Panc1 (cell line): ENCODE results near the gene ZBTB40. TPM values are rescaled to one million over a fixed set of nuclear protein-coding genes. Genes with fewer than 3 reads are reported as not detected.

Experiments used
- ATAC-seq: fragments of 200-7000 bp; cut with Tn5 transposase; 2 replicates; pipeline ENCODE4 v1.9.1; 2020; ENCODE audit warnings: mild to moderate bottlenecking, moderate library complexity
- BruUV-seq: library from RNA; stranded (reverse); fragments of 400-500 nt; replicated peaks from 2 replicates; lab custom pipeline; 2021; lab: Mats Ljungman, UMichigan
- CTCF ChIA-PET: fragments of 300-600 bp; sonication (Branson Sonifier 250); formaldehyde crosslinking; loops from one replicate; lab custom pipeline; 2022; ENCODE audit warnings: antibody characterized with exemption; lab: Charles Lee
- POLR2A ChIA-PET: fragments of 300-600 bp; sonication (Branson Sonifier 250); formaldehyde crosslinking; loops from one replicate; lab custom pipeline; 2022; ENCODE audit warnings: antibody characterized with exemption; lab: Charles Lee
- DNase-seq: peaks from one replicate; pipeline ENCODE4 v3.0.0-alpha.2; 2010; ENCODE audit warnings: low read depth, low spot score
- H3K27ac ChIP-seq: 2 replicates; pipeline ENCODE4 v1.5.1; 2011; ENCODE audit warnings: mild to moderate bottlenecking, low read length, inconsistent platforms
- H3K27me3 ChIP-seq: fragments of 200-500 bp; sonication (Bioruptor generic); 2 replicates; pipeline ENCODE4 v1.6.0; 2014; ENCODE audit warnings: low read length, inconsistent platforms; ENCODE audit not compliant: control insufficient read depth, insufficient read depth
- H3K36me3 ChIP-seq: fragments of 200-500 bp; sonication (Bioruptor generic); 2 replicates; pipeline ENCODE4 v1.5.1; 2014; ENCODE audit warnings: inconsistent platforms, mild to moderate bottlenecking, low read length, moderate library complexity; ENCODE audit not compliant: control insufficient read depth, insufficient read depth
- H3K4me1 ChIP-seq: 2 replicates; pipeline ENCODE4 v1.5.1; 2011; ENCODE audit warnings: inconsistent platforms, mild to moderate bottlenecking, low read length, moderate library complexity; ENCODE audit not compliant: control insufficient read depth, insufficient read depth
- H3K4me3 ChIP-seq, 2 experiments: 2 replicates each; pipeline ENCODE4 v1.5.1; 2011 to 2012; ENCODE audit warnings: low read depth in 2 of 2, low read length in 2 of 2, mild to moderate bottlenecking in 2 of 2, inconsistent platforms in 1 of 2, moderate library complexity in 1 of 2
- H3K9me3 ChIP-seq: fragments of 200-500 bp; sonication (Bioruptor generic); 2 replicates; pipeline ENCODE4 v1.5.1; 2014; ENCODE audit warnings: low read depth, mild to moderate bottlenecking, inconsistent platforms, low read length, moderate library complexity; ENCODE audit not compliant: control insufficient read depth, insufficient read depth
- CTCF ChIP-seq: fragments of 450-650 bp; IDR thresholded peaks from 2 replicates; pipeline ENCODE4 v1.5.1; 2017; ENCODE audit warnings: mild to moderate bottlenecking
- POLR2AphosphoS5 ChIP-seq: IDR thresholded peaks from 2 replicates; pipeline ENCODE4 v1.6.1; 2012; ENCODE audit warnings: mild to moderate bottlenecking, low read depth, low read length, moderate library complexity
- SIN3A ChIP-seq: IDR thresholded peaks from 2 replicates; pipeline ENCODE4 v1.6.1; 2012; ENCODE audit warnings: low read depth, mild to moderate bottlenecking, low read length, moderate library complexity, borderline replicate concordance; ENCODE audit not compliant: insufficient read depth
- TCF7L2 ChIP-seq: IDR thresholded peaks from 2 replicates; pipeline ENCODE4 v1.6.1; 2011; ENCODE audit warnings: mild to moderate bottlenecking, low read depth, low read length, inconsistent platforms
- in situ Hi-C: cut with HindIII; loops from 2 replicates; pipeline ENCODE4 v1.10.0; 2016; ENCODE audit warnings: low sequenced_read_pairs, low pct_unique_long_range_greater_than_20kb
- intact Hi-C: fragments of 100-400 bp; cut with micrococcal nuclease; formaldehyde crosslinking; loops from one replicate; pipeline ENCODE4 v1.10.0; 2022; ENCODE audit not compliant: unreplicated experiment
- total RNA-seq: library from RNA; stranded (reverse); gene quantifications from one replicate; pipeline ENCODE4 v1.2.1, GENCODE V29; 2021; ENCODE audit not compliant: unreplicated experiment
- TF ChIP-seq, protein P1 (sequence below), 2 experiments: IDR thresholded peaks; 2 replicates each; pipeline ENCODE4 v1.6.1; 2011 to 2012; ENCODE audit warnings: low read depth in 2 of 2, control low read depth in 1 of 2, low read length in 1 of 2, mild to moderate bottlenecking in 1 of 2, moderate library complexity in 1 of 2; ENCODE audit not compliant: insufficient read depth in 1 of 2

Gene ZBTB40
- total RNA-seq, 1 experiment from 2014 or later, result 24.3 TPM

GRCh38 chr1:22496536-22497160, 45.0 kb downstream of the ZBTB40 start:
- no peaks in the 10 kb centered on the region for H3K9me3 ChIP-seq
- intact Hi-C loops, result no loop called here
- H3K4me3 ChIP-seq, result no peak overlapping the region
- in situ Hi-C loops, result no loop called here
- no peaks in the 10 kb centered on the region for H3K27me3 ChIP-seq
- H3K36me3 ChIP-seq, result no peaks in the 10 kb centered on the region
- BruUV-seq, result no TSS peak
- ATAC-seq (no peak), DNase-seq (no peak)
- ChIA-PET POLR2A (no interaction called here), CTCF (no interaction called here)
- no peak overlapping the region for H3K27ac ChIP-seq
- TF ChIP-seq, protein P1, sequence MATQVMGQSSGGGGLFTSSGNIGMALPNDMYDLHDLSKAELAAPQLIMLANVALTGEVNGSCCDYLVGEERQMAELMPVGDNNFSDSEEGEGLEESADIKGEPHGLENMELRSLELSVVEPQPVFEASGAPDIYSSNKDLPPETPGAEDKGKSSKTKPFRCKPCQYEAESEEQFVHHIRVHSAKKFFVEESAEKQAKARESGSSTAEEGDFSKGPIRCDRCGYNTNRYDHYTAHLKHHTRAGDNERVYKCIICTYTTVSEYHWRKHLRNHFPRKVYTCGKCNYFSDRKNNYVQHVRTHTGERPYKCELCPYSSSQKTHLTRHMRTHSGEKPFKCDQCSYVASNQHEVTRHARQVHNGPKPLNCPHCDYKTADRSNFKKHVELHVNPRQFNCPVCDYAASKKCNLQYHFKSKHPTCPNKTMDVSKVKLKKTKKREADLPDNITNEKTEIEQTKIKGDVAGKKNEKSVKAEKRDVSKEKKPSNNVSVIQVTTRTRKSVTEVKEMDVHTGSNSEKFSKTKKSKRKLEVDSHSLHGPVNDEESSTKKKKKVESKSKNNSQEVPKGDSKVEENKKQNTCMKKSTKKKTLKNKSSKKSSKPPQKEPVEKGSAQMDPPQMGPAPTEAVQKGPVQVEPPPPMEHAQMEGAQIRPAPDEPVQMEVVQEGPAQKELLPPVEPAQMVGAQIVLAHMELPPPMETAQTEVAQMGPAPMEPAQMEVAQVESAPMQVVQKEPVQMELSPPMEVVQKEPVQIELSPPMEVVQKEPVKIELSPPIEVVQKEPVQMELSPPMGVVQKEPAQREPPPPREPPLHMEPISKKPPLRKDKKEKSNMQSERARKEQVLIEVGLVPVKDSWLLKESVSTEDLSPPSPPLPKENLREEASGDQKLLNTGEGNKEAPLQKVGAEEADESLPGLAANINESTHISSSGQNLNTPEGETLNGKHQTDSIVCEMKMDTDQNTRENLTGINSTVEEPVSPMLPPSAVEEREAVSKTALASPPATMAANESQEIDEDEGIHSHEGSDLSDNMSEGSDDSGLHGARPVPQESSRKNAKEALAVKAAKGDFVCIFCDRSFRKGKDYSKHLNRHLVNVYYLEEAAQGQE (IDR thresholded peaks at IDR 0.05; ENCODE audit: insufficient read depth in 1 of 2, low read depth in 2 of 2, low read length in 1 of 2), result no peak
- TF ChIP-seq TCF7L2, result no peak
- TF ChIP-seq CTCF, result no peak
- TF ChIP-seq SIN3A, result no peak
- TF ChIP-seq POLR2AphosphoS5, result no peak
- no peaks in the 10 kb centered on the region for H3K4me1 ChIP-seq

DNA sequence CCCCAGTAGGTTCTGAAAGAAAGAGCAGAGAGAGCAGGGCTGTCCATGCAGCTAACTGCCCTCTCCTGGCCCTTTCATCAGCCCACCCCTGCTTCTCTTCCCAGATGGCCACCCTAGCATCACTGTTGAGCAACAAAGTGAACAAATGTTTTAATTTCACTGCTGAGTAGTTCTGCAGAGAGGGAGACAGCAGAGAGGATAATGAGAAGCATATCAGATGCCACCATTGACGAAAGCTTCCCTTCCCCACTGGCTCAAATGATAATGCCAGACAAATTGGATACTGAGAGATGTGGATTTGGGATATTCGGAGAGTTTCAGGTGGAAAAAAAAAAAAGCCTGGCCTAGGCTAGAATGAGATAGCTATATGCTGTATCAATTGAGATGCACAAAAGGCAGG, 46.8 kb downstream of the ZBTB40 start:
- no peak for ATAC-seq
- DNase-seq, result no peak
- no peaks in the 10 kb centered on the region for H3K9me3 ChIP-seq
- intact Hi-C loops, result no loop called here
- no peaks in the 10 kb centered on the region for H3K27me3 ChIP-seq
- CTCF ChIA-PET, result no interaction called here
- POLR2A ChIA-PET, result no interaction called here
- no peaks in the 10 kb centered on the region for H3K4me1 ChIP-seq
- TF ChIP-seq CTCF (no peak), SIN3A (no peak), TCF7L2 (no peak), POLR2AphosphoS5 (no peak)
- TF ChIP-seq, protein P1 (IDR thresholded peaks at IDR 0.05; ENCODE audit: insufficient read depth in 1 of 2, low read depth in 2 of 2, low read length in 1 of 2), result no peak
- H3K27ac ChIP-seq, result no peak overlapping the region
- H3K4me3 ChIP-seq, result no peak overlapping the region
- in situ Hi-C loops, result no loop called here
- BruUV-seq, result no TSS peak
- no peaks in the 10 kb centered on the region for H3K36me3 ChIP-seq
